Stimulated activated CD8-positive, alpha-beta memory T cell treated with anti-CD3 and anti-CD28 coated beads, Interleukin-12 subunit alpha, Interleukin-12 subunit beta, amount 100 ng/mL, for 1 hour (primary cell): ENCODE data around the gene LEFTY2.
A peak's percentile ranks its signal among the peaks of the same experiment; 100 is the strongest.
"Not testable (repeated sequence)": the region's sequence is repeated elsewhere in the genome, so short reads cannot be mapped to it uniquely, and the experiment has no call there.

ENCODE experiments used
- DNase-seq: peaks from one replicate; pipeline ENCODE4 v3.0.0-alpha.2; 2020; ENCODE audit warnings: low read depth

Gene LEFTY2, protein sequence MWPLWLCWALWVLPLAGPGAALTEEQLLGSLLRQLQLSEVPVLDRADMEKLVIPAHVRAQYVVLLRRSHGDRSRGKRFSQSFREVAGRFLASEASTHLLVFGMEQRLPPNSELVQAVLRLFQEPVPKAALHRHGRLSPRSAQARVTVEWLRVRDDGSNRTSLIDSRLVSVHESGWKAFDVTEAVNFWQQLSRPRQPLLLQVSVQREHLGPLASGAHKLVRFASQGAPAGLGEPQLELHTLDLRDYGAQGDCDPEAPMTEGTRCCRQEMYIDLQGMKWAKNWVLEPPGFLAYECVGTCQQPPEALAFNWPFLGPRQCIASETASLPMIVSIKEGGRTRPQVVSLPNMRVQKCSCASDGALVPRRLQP

DNA sequence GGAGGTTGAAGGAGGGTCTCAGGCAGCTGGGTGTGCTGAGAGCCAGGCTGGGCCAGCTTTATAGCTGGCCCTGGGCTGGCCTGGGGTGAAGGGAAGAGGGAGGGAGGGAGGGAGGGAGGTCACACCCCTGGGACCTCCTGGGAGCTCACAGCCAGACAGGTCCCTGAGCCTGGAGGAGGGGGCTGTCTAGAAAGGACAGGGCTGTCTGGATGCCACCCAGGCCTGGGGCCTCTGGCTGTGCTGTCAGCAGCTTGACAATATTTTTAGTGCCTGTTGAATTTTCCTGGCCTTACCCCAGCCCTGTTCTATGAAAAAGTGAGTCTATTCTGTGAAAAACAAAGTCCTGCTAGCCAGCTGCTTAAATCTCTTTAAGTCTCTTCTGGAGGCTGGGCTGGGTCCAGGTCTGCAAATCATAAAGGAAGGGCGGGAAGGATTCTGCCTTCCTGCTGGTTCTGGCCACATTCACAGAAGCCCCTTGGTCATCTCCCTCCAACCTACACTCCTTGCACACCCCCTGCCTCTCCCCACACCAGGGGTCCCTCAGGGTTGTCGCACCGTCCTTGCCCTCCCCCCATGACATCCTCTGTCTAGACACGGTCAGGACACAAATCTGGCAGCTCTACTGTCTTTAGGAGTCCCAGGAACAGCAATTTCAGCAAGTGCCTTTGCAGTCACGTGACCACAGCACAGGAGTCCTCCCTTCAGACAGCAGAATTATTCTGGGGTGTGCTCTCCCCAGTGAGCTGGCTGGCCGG, at the start of gene LEFTY2:
LEFTY2 (minus strand) TSS at position 34 of the 755 bp plus-strand sequence. CDS start 80 bp downstream, outside the sequence.
- no peak for DNase-seq

DNA sequence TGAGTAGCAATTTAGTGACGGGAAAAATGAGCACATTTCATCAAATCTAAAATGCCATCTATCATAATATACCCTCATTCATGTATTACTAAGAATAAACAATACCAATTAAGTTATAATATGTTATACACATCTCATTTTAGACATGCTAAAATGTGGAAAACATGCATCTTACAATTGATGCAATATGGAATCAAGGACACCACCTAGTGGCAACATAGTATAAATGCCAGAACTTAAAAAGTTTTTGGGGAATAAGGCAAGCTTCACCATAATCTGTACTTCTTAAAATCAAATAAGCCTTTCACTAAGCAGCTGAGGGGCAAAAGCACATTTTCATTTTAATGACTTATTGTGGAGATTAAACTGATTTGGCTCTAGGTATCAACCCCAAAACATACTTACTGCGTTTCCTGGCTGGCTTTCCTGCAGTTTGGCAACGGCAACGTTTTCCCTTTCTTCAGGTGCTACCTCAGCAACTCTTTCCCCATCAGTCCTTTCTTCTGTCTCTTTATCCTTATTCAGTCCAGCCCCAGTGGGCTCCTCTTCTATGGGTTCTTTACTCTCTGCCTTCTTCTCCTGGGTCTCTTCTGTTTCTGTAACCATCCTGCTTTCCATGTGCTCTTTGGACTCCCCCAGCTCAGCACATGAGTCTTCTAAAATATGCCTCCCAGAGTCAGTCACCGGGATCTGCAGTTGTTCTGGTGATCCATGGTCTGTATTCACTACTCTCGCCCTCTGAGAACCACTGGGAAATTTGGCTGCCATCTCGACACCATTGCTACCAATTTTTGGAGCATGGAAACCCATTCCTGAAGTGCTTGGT, 46.7 kb upstream of the LEFTY2 start:
- no peak for DNase-seq

DNA sequence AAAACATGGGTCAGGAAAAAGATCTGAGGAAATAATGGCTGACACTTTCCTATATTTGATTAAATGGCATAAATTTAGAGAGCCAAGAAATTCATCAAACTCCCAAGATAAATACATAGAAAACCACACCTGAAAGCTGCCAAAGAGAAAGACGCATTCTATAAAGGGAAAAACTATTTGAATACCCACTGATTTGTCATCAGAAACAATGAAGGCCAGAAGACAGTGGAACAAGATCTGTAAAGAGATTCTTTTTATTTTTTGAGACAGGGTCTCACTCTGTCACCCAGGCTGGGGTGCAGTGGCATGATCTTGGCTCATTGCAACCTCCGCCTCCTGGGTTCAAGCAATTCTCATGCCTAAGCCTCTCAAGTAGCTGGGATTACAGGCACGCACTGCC, 40.7 kb upstream of the LEFTY2 start:
- no peak for DNase-seq

DNA sequence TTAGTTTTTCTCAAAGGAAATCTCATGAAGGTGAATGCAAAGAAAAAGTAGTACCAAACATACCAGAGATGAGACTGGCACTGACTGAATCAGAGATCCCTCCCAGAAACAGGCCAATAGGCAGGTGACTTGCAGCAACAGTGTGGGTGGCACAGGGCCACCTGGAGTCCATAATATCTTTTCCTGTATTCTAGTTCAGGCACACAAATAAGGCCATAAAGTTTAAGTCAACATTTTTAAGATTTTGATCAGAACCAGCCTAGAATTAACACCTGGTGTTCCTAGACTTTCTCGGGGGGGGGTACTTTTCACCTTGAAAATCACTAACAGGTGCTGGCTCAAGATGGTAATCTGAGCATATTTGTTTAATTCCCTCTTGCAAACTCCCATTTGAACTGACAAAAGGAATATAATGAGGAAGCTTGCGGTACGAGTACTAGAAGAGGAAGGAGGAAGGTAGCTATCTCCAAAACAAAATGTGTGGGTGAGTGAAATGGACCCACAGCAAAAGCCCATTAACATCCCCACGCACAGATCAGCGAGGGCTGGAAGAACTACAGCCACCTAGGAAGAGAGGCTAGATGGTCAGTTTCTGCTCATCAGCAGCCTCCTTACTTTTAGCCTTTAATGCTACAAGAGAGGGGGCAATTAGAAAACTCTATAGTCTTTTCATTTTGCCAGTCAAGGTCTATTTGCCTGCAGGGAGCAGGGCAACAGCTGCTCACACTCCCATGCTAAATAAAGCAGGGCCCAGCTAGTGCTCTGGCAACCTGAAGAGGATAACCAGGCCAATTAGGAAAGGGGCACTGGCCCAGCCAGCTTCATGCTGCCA, 39.2 kb upstream of the LEFTY2 start:
- DNase-seq: no peak

DNA sequence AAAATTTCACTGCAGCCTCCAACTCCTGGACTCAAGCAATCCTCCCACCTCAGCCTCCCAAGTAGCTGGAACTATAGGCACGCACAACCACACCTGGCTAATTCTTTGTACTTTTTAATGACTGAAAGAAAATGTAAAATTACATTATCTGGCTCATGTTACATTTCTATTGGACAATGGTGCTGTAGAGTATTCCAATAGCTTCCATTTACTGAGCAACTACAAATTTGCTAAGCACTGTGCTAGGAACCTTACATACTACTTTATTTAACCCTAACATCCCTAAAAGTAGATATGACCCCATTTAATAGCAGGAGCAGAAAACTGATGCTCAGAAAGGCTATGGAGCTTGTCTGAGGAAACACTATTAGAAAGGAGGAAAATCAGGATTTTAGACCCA, 38.4 kb upstream of the LEFTY2 start:
- no peak for DNase-seq

DNA sequence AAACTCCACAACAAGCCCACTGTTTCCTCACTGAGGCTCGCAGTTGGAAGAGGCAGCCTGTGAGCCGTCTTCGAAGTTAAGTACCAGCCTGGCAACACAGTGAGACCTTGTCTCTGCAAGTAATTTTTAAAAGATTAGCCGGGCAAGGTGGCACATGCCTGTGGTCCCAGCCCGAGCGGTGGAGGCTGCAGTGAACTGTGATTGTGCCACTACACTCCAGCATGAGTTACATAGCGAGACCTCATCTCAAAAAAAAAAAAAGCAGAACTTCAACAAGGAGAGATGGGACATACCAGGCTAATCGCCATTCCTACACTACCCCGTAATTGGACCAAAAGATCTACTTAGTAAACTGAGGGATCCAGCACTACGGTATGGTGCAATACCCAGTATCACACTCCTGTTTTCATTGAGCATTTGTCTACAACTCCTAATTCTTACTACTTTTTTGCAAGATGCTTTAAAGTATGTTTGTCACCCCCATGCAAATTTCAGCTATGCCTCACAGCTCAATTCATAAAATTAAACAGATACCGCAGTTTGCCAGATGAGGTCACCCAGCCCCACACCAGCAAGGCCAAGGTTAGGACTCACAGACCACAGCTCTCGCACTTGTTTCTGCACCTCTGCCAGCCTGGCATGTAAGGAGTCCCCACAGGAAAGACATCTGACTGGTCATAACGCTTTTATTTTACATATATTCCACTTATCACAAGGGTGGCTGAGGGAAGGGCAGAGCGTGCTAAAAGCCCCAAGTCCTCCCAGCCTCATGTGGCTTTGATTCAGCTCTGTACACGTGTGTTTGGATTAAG, 37.1 kb upstream of the LEFTY2 start:
- DNase-seq: no peak

DNA sequence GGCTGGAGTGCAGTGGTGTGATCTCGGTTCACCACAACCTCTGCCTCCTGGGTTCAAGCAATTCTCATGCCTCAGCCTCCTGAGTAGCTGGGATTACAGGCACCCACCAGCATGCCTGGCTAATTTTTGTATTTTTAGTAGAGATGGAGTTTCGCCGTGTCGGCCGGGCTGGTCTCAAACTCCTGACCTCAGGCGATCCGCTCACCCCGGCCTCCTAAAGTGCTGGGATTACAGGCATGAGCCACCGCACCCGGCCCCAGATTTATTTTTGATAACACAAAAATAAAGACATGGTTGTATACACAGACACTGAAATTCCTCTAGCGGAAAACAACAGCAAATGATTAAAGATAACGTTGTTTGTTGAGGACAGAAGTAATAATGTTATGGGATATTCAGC, 34.1 kb upstream of the LEFTY2 start:
- not testable (repeated sequence) for DNase-seq

DNA sequence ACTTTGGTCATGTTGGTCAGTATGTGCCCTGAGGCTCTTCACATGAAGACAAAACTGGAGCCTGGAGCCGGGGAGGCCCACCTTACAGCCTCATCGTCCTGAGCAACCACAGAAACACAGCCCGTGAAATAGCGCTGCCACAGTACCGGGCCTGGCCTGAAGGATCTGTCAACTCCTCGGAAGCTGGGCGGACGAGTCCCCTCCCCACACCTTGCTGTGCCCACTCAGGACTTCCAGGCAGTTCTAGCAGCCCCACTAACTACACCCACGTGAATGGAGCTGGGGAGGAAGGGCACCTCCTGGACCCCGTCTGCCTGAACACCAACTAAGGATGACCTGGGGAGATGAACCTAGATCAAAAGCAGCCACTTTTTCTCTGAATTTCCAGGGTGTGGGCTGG, 33.4 kb upstream of the LEFTY2 start:
- DNase-seq: no peak

DNA sequence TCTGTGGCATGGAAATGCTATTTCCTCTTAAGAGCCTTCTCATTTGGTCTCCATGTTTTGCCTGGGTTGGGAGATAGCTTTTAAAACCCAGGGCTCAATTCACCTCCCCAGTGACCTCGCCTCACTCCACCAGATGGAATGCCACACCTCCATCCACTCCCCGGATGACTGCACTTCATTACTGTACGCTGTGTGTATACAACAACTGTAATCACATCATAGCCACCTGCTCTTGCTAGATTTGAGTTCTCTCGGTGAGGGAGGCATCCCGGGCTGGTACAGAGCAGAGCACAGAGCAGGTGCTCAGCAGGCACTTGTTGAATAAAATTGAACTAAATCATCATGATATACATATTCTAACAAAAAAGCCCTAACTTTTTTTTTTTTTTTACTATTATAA, 32.1 kb upstream of the LEFTY2 start:
- DNase-seq: no peak

DNA sequence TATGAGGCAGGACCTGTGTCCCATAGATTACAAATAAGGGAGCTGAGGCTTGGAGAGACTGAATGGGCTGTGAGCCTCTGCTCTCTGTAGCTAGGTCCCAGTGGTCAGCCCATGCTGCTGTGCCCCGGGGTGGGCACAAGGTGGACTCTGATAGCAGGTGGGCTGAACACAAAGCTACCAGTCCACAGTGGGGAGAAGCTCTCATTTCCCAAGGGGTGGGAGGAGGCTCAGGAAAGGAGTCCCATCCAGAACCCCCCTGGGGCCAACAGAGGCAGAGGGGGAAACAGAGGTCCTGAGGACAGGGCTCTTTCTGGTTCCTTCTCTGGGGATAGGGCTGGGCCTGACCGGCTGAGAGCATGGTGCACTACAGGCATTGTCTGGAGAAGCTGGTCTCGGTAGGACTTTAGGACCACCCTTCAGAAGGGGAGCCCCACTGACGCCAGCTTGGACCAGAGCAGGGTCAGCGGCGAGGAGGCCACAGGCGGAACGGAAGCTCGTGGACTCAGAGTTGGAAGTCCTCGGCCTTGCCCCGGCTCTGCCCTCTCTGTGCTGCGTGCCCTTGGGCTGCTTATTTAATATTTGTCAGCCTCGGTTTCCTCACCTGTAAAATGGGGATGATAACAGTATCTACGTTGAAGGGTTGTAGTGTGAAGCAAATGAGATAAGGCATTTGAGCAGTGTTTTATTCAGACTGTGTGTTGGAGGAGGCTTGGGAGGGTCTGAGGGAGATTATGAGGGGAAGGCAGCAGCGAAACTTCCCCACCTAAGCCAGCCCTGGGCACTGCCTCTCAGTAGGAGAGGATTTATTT, 31.5 kb upstream of the LEFTY2 start:
- no peak for DNase-seq

DNA sequence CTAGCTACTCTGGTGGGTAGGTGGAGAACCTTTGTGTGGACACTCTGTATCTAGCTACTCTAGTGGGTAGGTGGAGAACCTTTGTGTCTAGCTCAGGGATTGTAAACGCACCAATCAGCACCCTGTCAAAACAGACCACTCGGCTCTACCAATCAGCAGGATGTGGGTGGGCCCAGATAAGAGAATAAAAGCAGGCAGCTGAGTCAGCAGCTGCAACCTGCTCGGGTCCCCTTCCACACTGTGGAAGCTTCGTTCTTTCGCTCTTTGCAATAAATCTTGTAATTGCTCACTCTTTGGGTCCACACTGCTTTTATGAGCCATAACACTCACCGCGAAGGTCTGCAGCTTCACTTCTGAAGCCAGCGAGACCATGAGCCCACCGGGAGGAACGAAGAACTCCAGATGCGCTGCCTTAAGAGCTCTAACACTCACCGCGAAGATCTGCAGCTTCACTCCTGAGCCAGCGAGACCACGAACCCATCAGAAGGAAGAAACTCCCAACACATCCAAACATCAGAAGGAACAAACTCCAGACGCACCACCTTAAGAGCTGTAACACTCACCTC, 29.7 kb upstream of the LEFTY2 start:
- DNase-seq: not testable (repeated sequence)

DNA sequence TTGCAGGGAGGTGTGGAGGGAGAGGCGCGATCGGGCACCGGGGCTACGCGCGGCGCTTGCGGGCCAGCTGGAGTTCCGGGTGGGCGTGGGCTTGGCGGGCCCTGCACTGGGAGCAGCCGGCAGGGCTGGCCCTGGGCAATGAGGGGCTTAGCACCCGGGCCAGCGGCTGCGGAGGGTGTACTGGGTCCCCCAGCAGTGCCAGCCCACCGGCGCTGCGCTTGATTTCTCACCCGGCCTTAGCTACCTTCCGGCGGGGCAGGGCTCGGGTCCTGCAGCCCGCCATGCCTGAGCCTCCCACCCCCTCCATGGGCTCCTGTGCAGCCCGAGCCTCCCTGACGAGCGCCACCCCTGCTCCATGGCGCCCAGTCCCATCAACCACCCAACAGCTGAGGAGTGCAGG, 28.7 kb upstream of the LEFTY2 start:
- not testable (repeated sequence) for DNase-seq

DNA sequence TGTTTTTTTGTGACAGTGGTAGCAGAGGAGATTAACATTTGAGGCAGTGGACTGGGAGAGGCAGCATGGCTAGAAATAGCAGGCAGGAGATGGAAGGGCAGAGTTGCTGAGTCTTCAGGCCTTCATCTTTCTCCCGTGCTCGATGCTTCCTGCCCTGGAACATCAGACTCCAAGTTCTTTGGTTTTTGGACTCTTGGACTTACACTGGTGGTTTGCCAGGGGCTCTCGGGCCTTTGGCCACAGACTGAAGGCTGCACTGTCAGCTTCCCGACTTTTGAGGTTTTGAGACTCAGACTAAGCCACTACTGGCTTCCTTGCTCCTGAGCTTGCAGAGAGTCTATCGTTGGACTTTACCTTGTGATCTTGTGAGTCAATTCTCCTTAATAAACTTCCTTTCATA, 24.2 kb upstream of the LEFTY2 start:
- DNase-seq: no peak

DNA sequence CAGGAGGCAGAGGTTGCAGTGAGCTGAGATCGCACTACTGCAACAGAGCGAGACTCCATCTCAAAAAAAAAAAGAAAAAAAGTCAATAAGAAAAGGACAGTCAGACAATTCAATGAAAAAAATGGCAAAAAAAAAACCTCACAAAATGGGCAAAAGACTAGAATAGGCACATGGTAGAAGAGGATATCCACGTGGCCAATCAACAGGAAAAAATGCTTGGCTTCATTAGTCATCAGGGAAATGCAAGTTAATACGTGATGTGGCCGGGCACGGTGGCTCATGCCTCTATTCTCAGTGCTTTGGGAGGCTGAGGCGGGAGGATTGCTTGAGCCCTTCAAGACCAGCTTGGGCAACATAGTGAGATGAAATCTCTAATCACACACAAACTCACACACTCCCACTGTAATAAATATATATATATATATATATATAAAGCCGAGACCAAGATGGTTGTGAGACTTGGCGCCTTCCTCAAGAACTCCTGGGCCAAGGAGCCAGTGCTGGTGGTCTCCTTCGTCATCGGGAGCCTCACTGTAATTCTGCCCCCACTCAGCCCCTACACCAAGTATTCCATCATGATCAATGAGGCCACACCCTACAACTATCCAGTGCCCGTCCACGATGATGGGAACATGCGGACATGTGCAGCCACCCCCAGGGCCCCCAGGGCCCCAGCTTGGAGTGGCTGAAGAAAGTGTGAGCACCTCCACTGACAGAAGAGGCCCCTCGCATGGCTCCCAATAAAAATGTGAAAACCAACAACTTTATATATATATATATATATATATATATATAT, 22.9 kb upstream of the LEFTY2 start:
- DNase-seq: no peak

DNA sequence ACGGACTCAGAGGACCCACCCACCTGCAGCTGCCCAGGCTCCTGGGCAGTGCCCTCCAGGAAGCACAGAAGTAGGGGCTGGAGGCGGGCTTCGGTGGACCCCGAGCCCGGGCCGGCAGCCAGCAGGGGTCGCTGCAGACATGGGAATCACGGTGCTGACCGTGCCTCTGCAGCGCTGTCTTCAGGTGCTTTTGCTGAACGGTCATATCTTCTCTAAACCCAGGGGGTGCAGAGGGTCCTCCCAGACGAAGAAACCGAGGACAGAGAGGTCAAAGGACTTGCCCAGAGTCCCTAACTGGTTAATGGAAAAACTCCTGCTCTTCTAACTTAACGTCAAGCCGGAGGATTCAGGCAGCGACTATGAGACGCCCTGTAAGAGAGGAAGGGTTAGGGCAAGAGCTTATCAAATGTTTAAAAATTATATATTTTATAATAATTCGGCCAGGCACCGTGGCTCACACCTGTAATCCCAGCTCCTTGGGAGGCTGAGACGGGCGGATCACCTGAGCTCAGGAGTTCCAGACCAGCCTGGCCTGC, 21.5 kb upstream of the LEFTY2 start:
- DNase-seq: peak; percentile 46

DNA sequence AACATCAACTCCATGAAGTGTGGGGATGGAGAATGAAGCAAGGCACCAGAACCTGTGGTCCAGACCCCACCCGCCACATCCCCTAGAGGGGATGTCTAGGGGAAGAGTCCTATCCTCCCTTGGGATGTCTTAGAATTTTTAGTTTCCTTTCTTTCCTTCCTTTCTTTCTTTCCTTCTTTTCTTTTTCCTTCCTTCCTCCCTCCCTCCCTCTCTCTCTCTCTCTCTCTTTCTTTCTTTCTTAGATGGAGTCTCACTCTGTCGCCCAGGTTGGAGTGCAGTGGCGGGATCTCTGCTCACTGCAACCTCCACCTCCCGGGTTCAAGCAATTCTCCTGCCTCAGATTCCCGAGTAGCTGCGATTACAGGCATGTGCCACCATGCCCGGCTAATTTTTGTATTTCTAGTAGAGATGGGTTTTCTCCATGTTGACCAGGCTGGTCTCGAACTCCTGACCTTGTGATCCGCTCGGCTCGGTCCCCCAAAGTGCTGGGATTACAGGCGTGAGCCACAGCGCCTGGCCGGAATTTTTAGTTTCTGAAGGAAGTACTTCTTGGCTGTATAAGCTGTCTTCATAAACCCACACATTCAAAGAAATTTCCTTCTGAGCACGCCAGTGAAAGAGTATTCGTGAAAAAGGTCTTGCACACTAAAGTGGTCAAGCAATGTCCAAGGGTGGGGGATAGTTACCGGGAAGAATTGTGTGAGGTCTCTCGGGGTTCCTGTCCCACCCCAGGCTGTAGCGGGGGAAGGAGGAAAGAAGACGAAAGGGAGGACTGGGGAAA, 20.8 kb upstream of the LEFTY2 start:
- DNase-seq: no peak

DNA sequence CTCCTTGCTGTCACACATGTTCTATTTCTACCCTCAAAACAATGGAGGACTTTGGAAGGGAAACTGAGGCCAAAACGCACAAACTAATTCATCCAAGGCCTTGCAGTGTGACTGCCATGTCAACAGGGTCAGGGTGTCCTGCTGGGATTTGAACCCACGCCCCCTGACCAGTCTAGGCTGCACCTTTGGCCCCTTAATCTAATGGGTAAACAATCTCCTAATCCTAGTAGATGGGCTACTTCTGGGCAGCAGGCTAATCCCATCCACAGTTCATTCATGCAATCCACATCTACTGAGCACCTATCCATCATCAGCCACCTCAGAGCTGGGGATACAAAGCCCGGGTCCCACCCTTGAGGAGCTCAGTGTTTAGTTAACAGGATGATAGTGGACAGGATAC, 17.0 kb upstream of the LEFTY2 start:
- DNase-seq: no peak

DNA sequence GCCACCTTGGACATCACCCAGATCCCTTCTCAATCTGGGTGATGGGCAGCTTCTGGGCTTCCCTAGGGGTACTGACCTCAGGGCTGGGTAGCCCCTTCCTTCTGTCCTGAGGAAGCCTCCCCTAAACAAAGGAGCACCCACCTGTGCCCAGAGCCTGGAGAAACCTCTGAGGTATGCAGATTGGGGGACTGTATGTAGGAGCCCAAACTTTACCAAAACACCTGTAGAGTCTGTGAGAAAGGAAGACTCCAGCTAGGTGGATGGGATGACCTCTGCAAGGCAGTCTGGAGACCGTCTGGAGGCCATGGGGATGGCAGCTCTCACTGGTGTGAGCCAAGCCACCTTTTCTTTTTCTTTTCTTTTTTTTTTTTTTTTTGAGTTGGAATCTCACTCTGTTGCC, 13.7 kb upstream of the LEFTY2 start:
- no peak for DNase-seq
